ENCODE results near the gene DDX41. TPM values are rescaled to one million over a fixed set of nuclear protein-coding genes. Genes with fewer than 3 reads are reported as not detected.

Gene DDX41
- polyA plus RNA-seq, 3 donors = 84.2 to 112 (median 107) TPM

- no peak for DNase-seq (ENCODE audit: extremely low read depth in 1 of 11, low read depth in 9 of 11, low spot score in 4 of 11)
Observed at GRCh38 chr5:177476531-177477233, 40.1 kb downstream of the DDX41 start.

GRCh38 chr5:177475563-177476427 is 41.0 kb downstream of the DDX41 start:
- DNase-seq (ENCODE audit: extremely low read depth in 1 of 11, low read depth in 9 of 11, low spot score in 4 of 11) = no peak

GRCh38 chr5:177474846-177475562 is 41.8 kb downstream of the DDX41 start:
- DNase-seq (ENCODE audit: extremely low read depth in 1 of 11, low read depth in 9 of 11, low spot score in 4 of 11) = no peak

GRCh38 chr5:177474002-177474476 is 42.7 kb downstream of the DDX41 start:
- DNase-seq (ENCODE audit: extremely low read depth in 1 of 11, low read depth in 9 of 11, low spot score in 4 of 11) = no peak

- peak in 3 of 11 donors; percentile 62 to 70 (median 65) for DNase-seq (ENCODE audit: extremely low read depth in 1 of 11, low read depth in 9 of 11, low spot score in 4 of 11)
Observed at GRCh38 chr5:177473443-177474001, 43.2 kb downstream of the DDX41 start, which contains the start of gene DBN1. Gene DBN1 (minus strand): TSS chr5:177473634. CDS start chr5:177473521, 113 bp downstream.

GRCh38 chr5:177472460-177473442 is 44.0 kb downstream of the DDX41 start:
- peak in 1 of 11 donors; percentile 52 for DNase-seq (ENCODE audit: extremely low read depth in 1 of 11, low read depth in 9 of 11, low spot score in 4 of 11)

- DNase-seq (ENCODE audit: extremely low read depth in 1 of 11, low read depth in 9 of 11, low spot score in 4 of 11) = no peak
Observed at GRCh38 chr5:177471610-177472356, 45.0 kb downstream of the DDX41 start.

- DNase-seq (ENCODE audit: extremely low read depth in 1 of 11, low read depth in 9 of 11, low spot score in 4 of 11) = no peak
Observed at GRCh38 chr5:177470759-177471536, 45.8 kb downstream of the DDX41 start.

- DNase-seq (ENCODE audit: extremely low read depth in 1 of 11, low read depth in 9 of 11, low spot score in 4 of 11) = no peak
Observed at GRCh38 chr5:177469750-177470525, 46.8 kb downstream of the DDX41 start.

GRCh38 chr5:177468685-177469628 is 47.8 kb downstream of the DDX41 start:
- no peak for DNase-seq (ENCODE audit: extremely low read depth in 1 of 11, low read depth in 9 of 11, low spot score in 4 of 11)

- DNase-seq (ENCODE audit: extremely low read depth in 1 of 11, low read depth in 9 of 11, low spot score in 4 of 11) = no peak
Observed at GRCh38 chr5:177468329-177468684, 48.5 kb downstream of the DDX41 start.

GRCh38 chr5:177467436-177467835 is 49.3 kb downstream of the DDX41 start:
- no peak for DNase-seq (ENCODE audit: extremely low read depth in 1 of 11, low read depth in 9 of 11, low spot score in 4 of 11)

- DNase-seq (ENCODE audit: extremely low read depth in 1 of 11, low read depth in 9 of 11, low spot score in 4 of 11) = no peak
Observed at GRCh38 chr5:177466861-177467260, 49.9 kb downstream of the DDX41 start.

- DNase-seq (ENCODE audit: extremely low read depth in 1 of 11, low read depth in 9 of 11, low spot score in 4 of 11) = no peak
Observed at GRCh38 chr5:177465044-177465443, 51.7 kb downstream of the DDX41 start.
